ENCODE data around the gene EHBP1. TPM values are rescaled to one million over a fixed set of nuclear protein-coding genes. Genes with fewer than 3 reads are reported as not detected.

EHBP1 gene
- total RNA-seq, 2 experiments from 2014 or later, result 21.4 to 22.3 TPM

DNA sequence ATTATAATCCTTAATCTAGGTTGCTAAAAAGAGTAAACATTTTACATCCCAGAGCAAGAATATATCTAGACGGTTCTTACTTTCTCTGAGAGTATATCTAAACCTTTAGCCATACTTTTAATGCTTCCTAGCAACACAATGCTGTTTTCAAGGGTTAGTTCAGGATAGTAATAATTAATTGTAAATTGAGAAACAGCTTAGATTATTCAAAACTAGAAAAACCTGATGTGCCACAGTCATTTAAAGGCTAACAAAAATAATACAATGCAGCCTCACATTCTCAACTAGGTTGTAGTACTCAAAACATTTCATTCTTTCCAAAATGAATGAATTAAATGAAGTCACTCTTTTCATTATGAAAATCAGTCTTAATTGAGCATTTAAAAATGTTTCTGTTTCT lies 241.9 kb downstream of the EHBP1 start:
- H3K9me3 ChIP-seq (ENCODE audit: control insufficient read depth in 1 of 2, insufficient read depth in 1 of 2, low read length in 2 of 2), result no peaks in the 10 kb centered on the region
- Mint-ChIP-seq H3K9me3 (no peaks in the 10 kb centered on the region), H3K4me1 (ENCODE audit: low read depth) (no peaks in the 10 kb centered on the region), H3K27me3 (no peaks in the 10 kb centered on the region), H3K27ac (no peak overlapping the region), H3K36me3 (ENCODE audit: low read depth) (peaks cover 27% of the 10 kb centered on the region), H3K4me3 (no peak overlapping the region)
- intact Hi-C loops (cut with DNase I, micrococcal nuclease), result no loop called here
- no peak overlapping the region for H3K27ac ChIP-seq (ENCODE audit: low read depth in 1 of 2, low read length in 2 of 2)
- ChIA-PET POLR2A (no interaction called here), CTCF (no interaction called here)
- no peaks in the 10 kb centered on the region for H3K36me3 ChIP-seq (ENCODE audit: insufficient read depth, low read length)
- no peak for DNase-seq
- TF ChIP-seq, protein P1, sequence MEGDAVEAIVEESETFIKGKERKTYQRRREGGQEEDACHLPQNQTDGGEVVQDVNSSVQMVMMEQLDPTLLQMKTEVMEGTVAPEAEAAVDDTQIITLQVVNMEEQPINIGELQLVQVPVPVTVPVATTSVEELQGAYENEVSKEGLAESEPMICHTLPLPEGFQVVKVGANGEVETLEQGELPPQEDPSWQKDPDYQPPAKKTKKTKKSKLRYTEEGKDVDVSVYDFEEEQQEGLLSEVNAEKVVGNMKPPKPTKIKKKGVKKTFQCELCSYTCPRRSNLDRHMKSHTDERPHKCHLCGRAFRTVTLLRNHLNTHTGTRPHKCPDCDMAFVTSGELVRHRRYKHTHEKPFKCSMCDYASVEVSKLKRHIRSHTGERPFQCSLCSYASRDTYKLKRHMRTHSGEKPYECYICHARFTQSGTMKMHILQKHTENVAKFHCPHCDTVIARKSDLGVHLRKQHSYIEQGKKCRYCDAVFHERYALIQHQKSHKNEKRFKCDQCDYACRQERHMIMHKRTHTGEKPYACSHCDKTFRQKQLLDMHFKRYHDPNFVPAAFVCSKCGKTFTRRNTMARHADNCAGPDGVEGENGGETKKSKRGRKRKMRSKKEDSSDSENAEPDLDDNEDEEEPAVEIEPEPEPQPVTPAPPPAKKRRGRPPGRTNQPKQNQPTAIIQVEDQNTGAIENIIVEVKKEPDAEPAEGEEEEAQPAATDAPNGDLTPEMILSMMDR (IDR thresholded peaks at IDR 0.05), result no peak
- H3K27me3 ChIP-seq (ENCODE audit: control insufficient read depth in 1 of 2, insufficient read depth in 2 of 2, low read length in 2 of 2), result no peaks in the 10 kb centered on the region
- no peak for ATAC-seq (ENCODE audit: poor library complexity)
- H3K4me3 ChIP-seq (ENCODE audit: low read length), result no peak overlapping the region
- H3K4me1 ChIP-seq (ENCODE audit: insufficient read depth, low read length), result no peaks in the 10 kb centered on the region

DNA sequence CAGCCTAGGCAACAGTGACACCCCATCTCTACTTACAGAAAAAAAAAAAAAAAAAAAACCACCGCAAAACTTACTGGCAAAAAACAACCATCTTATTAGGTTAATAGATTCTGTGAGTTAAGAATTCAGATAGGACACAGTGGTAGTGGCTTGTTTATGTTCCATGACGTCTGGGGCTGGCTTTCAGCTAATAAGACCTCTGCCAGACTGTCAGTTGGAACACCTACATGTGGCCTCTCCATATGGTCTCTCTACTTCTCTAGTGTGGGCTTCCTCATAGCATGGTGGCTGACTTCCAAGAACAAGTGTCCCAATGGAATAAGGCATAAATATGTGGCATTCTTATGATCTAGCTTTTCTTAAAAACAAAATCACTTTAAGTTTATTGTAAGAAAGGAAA lies 251.1 kb downstream of the EHBP1 start:
- no peak overlapping the region for H3K4me3 ChIP-seq (ENCODE audit: low read length)
- H3K4me1 Mint-ChIP-seq (ENCODE audit: low read depth), result no peaks in the 10 kb centered on the region
- intact Hi-C loops (cut with DNase I, micrococcal nuclease), result no loop called here
- no peaks in the 10 kb centered on the region for H3K36me3 ChIP-seq (ENCODE audit: insufficient read depth, low read length)
- H3K36me3 Mint-ChIP-seq (ENCODE audit: low read depth), result peaks cover 62% of the 10 kb centered on the region
- no peak overlapping the region for H3K27ac ChIP-seq (ENCODE audit: low read depth in 1 of 2, low read length in 2 of 2)
- no peaks in the 10 kb centered on the region for H3K27me3 ChIP-seq (ENCODE audit: control insufficient read depth in 1 of 2, insufficient read depth in 2 of 2, low read length in 2 of 2)
- H3K9me3 ChIP-seq (ENCODE audit: control insufficient read depth in 1 of 2, insufficient read depth in 1 of 2, low read length in 2 of 2), result no peaks in the 10 kb centered on the region
- DNase-seq (no peak), ATAC-seq (ENCODE audit: poor library complexity) (no peak)
- H3K4me3 Mint-ChIP-seq, result no peak overlapping the region
- ChIA-PET CTCF (interaction anchor here (0.6 kb wide), 1 partner anchor 32 kb away, joined by 3 read pairs; no protein-coding TSS in a partner anchor), POLR2A (no interaction called here)
- H3K4me1 ChIP-seq (ENCODE audit: insufficient read depth, low read length), result no peaks in the 10 kb centered on the region
- no peaks in the 10 kb centered on the region for H3K27me3 Mint-ChIP-seq
- no peak overlapping the region for H3K27ac Mint-ChIP-seq
- TF ChIP-seq, protein P1 (IDR thresholded peaks at IDR 0.05), result no peak
- no peaks in the 10 kb centered on the region for H3K9me3 Mint-ChIP-seq

DNA sequence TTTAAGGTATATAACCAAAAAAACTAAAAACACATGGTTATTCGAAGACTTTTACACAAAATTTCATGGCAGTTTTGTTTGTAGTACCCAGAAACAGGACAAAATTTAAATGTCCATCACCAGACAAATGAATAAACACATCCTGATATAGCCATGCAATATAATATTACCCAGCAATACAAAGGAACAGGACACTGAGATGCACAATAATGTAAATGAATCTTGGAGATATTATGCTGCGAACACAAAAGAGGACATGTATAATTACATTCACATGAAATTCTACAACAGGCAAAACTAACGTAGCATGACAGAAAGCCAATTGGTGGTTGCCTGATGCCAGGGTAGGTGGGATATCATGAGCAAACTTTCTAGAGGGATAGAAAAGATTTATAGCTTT lies 252.7 kb downstream of the EHBP1 start:
- H3K4me3 ChIP-seq (ENCODE audit: low read length), result no peak overlapping the region
- no peaks in the 10 kb centered on the region for H3K4me1 ChIP-seq (ENCODE audit: insufficient read depth, low read length)
- Mint-ChIP-seq H3K27ac (no peak overlapping the region), H3K27me3 (no peaks in the 10 kb centered on the region), H3K4me1 (ENCODE audit: low read depth) (no peaks in the 10 kb centered on the region), H3K9me3 (no peaks in the 10 kb centered on the region), H3K4me3 (no peak overlapping the region), H3K36me3 (ENCODE audit: low read depth) (peaks cover 62% of the 10 kb centered on the region)
- no peaks in the 10 kb centered on the region for H3K9me3 ChIP-seq (ENCODE audit: control insufficient read depth in 1 of 2, insufficient read depth in 1 of 2, low read length in 2 of 2)
- DNase-seq (no peak), ATAC-seq (ENCODE audit: poor library complexity) (no peak)
- H3K36me3 ChIP-seq (ENCODE audit: insufficient read depth, low read length), result no peaks in the 10 kb centered on the region
- H3K27ac ChIP-seq (ENCODE audit: low read depth in 1 of 2, low read length in 2 of 2), result no peak overlapping the region
- TF ChIP-seq, protein P1 (IDR thresholded peaks at IDR 0.05), result no peak
- CTCF ChIA-PET, result interaction anchor here (0.9 kb wide), 1 partner anchor 13 kb away, joined by 4 read pairs; no protein-coding TSS in a partner anchor
- no peaks in the 10 kb centered on the region for H3K27me3 ChIP-seq (ENCODE audit: control insufficient read depth in 1 of 2, insufficient read depth in 2 of 2, low read length in 2 of 2)
- POLR2A ChIA-PET, result no interaction called here
- intact Hi-C loops (cut with DNase I, micrococcal nuclease), result no loop called here

Measured in CD4-positive, alpha-beta T cell (primary cell).